HG03135 (cell line): ENCODE results near the gene LSAMP.
"Not testable (repeated sequence)": the region's sequence is repeated elsewhere in the genome, so short reads cannot be mapped to it uniquely, and the experiment has no call there.

ENCODE experiments used
- ATAC-seq: cut with Tn5 transposase; IDR thresholded peaks from one replicate; pipeline ENCODE4 v1.9.1; 2021; ENCODE audit warnings: mild to moderate bottlenecking, moderate library complexity; ENCODE audit not compliant: unreplicated experiment

Gene LSAMP

DNA sequence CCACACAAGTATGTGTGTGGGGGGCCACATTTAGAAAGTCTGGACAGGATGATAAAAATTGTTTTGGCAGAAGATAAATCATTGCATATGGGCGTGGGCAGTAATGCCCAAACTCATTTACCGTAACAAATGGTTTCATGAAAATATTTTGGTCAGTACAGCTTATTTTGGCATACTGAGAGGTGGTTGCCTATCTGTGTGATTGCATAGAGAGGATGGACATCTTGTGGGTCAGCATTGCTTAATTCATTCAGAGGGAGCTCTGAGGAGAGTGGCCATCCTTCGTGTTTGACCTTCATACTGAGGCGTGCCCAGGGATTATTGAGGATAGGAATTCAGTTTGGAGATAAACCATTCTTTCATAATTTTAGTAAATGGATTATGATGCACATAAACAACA lies 659.5 kb downstream of the LSAMP start:
- no peak for ATAC-seq

DNA sequence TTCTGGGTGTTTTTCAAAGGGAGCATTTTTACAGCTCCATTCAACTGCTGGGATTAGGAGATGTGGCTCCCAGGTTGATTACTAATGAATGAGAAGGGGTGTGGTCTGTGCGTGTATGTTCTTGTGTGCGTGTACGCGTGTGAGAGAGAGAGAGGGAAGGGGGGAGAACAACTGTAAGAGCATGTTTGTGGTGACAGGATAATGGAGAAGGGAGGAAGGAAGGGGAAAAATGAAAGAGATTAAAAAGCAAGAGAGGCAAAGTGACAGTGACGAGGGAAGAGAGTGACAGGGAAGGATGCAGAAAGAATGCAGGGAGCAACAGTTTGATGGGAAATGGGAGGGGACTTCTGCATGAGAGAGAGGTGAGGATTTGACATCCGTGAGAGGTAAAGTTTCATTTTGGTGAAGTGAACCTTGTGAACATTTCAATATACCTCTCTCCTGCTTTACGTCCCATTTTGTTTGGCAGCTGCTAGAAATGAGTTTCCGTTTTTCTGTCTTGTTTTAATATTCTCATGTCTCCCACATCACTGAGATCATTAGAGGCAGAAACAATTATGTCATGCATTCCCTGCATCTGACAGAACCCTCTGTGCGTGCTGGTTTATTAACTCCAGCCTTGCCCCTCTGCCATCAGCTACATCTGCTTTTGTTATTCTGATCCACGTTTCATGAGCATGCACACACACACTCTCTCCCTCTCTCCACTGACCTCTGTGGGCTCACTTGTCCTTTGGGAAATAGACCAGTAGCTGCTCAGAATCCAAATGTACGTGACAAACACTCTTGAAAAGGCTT lies 660.3 kb downstream of the LSAMP start:
- ATAC-seq: no peak

DNA sequence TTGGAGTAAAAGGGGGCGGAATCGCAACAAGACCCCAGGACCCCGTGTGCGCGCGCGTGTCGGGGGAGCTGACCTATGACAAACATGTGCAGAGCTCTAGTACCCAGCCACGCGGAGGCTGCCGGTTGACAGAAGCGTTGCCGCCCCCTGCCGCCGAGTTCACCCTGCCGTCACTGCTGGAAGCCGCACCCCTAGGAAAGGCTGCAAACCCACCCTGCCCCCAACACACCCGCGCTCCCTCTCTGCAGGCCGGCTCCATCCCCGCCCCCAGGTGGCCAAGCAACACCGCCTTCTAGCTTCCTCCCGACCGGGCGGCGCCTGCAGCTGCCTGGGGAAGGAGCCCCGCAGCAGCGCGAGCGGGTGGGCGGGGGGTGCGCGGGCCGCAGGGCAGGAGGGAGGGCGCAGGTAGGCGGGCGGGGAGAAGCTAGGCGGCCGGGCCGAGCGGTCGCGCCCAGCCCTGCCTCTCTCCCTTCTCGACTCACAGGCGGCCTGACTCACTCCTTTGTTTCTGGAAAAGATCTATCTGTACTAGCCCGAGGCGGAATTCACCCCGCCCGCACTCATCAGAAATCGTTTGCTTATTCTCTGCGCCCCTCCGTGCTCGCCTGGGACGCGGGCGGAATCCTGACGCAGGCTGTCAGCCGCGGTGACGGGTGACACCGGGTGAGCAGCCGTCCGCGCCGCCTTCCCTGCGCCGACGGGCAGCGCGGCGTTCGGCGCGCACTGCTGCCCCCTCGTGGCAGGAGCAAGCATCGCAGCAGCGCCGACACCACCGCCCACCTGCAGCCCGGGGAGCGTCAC lies 661.1 kb downstream of the LSAMP start:
- peak; percentile 93 for ATAC-seq

DNA sequence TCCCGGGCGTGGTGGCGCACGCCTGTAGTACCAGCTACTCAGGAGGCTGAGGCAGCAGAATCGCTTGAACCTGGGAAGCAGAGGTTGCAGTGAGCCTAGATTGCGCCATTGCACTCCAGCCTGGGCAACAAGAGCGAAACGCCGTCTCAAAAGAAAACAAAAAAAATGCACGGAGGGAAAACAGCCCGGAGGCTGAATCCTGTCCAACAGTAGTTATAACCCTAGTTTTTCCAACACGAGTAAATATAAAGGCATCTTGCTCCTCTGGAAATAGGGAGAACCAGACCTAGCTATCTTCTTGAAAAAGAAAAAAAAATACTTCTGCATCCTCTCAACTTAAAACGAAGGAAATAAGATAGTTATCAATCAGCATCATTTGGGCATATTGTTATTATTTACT lies 661.9 kb downstream of the LSAMP start:
- ATAC-seq: not testable (repeated sequence)

DNA sequence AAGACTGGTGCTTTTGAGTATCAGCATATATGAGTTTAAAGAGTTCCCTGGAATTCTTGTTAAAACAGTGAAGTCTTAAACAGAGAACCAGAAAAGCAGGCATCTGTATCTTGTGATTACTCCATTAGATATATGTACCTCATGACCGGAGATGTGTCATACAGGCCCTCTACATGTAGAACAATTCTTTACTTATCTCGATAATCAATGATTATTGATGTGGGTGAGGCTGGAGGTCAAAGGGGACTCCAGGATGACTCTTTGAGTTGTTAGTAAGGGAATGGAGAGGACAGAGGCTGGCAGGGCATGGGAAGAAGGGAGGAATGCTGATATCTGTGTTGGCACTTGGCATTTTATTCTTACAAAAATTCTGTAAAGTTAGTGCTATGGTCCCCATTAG lies 666.3 kb downstream of the LSAMP start:
- ATAC-seq: no peak

DNA sequence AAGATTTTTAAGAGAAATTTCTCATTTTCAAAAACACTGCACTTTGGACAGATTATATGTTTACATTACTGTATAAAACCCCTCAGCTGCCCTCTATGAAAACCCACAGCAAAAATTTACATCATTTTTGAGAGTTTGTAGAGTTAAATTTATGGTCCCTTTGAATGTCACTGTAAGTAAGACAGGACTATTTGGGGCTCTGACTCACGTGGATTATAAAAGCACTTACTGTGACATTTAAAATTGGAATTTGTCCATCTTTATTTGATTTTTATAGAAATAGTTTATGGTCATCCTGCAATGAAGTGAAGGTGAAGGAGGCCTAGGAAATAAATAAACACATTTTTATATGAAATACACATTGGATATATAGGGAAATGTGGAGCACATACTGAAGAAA lies 672.3 kb downstream of the LSAMP start:
- no peak for ATAC-seq

DNA sequence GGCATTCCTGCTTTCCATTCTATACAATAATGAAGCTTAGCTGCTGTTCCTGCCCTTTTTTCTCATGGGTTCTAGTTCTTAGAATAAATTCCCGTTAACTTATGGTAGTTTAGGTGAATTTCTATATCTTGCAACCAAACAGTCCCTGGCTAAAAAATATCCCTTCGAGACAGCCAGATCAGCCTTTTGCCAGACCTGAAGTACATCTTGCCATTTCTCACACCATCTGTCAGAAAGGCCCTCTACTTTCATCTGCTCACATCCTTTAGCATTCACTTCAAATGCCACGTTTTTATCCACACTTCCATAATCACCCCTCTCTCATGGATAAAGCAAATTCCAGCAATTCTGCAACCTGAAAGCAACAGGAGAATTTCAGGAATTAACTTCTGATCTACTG lies 676.6 kb downstream of the LSAMP start:
- no peak for ATAC-seq

DNA sequence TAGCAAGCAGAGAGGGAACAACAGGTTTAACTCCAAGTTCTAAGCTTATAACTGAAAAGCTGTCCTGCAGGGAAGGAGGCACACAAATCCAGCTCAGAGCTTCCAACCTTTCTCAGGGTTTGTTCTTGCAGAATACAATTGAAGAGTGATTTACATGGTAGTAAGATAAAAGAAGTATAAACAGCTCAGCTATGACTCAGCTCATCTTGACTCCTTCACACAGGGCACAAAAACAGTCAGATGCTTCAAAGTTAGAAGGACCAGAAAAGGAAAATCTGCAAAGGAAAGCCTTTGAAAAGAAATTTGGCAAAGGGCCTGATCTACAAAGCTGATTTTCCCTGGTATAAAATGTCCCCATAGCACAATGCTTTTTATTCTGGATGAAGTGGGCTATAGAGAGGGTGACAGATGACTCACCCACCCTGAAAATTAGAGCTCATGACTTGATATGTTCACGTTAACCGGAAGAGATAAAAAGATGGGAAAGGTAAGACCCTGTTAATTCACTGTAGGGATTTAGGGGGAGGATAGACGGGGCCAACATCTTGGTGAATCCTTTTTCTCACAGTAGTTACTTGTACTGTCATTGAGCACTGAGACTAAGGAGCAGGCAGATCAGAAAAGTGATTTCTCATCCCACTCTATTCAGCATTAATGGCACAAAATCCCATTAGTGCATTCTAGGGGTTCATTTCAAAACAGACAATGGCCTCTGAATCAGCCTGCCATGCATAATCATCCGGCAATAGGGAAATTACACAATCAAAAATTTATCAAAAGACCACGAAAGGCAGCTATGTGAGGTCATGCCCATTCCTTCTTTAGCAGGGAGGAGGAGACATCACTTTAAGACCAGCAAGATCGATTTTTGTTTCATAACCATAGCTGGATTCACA lies 678.5 kb downstream of the LSAMP start:
- no peak for ATAC-seq

DNA sequence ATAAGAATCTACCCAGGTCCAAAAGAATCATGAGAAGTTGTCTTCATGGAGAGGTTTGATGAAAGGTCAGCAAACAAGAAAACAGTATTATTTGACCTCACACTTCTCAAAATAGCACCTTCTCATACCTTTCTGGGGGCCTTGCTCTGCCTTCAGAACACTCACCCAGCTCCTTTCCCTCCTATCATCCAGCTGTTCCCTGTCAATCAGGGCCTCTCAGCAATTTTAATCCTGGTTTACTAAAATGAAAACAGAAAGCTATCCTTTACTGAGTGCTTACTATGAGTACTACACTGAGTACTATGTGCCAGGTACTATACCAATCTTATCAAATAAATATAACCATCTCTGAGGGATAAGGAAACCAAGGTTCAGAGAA lies 683.4 kb downstream of the LSAMP start:
- ATAC-seq: no peak

DNA sequence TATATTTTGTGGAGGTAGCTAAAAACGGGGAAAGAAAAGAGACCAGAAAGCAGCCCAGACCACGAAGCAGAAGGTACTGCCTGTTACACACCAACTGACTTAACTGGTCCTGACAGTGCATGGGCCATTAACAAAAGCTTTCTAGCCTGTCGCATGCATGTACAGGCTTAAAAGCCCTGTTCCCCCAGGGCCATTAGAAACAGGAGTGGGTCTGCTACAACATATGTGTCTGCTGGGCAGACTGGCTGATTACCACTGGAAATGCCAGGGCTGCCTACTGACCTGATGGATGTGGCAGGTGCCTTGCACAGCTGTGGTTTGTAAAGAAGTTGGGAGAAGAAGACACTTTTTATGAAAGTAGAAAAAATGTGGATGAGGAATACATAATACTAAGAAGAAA lies 684.6 kb downstream of the LSAMP start:
- no peak for ATAC-seq

DNA sequence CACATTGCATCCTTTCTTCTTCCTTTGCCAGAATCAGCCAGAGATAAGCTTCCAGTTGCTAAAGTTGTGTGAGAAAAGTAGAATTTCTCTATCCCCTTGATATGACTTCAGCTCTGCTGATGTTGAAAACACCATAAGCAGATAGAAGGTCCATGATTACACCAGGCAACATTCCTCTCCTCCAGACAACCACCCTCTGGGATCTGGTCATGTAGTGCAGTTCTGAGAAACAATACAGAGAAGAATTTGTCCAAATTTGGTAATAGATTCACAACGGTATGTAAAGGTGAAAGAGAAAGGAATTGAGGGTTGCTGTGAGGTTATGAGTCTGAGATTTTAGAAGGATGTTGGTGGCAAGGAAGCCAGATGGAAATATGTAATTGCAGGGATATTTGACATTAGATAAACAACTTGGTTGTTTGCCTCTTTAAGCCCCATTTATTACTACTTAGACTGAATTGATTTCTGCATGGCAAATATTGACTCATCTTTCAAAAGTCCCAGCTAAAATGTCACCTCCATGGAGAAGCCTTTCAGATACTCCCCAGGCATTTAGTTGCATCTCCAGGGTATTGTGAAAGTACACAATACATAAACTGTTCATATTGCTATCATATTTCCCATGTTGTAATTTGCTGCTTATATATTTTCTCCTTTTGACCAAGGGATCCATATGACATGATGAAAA lies 687.1 kb downstream of the LSAMP start:
- no peak for ATAC-seq

DNA sequence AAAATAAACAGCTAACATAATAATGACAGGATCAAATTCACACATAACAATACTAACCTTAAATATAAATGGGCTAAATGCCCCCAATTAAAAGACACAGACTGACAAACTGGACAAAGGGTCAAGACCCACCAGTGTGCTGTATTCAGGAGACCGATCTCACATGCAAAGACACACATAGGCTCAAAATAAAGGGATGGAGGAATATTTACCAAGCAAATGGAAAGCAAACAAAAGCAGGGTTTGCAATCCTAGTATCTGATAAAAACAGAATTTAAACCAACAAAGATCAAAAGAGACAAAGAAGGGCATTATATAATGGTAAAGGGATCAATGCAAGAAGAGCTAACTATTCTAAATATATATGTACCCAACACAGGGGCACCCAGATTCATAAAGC lies 692.3 kb downstream of the LSAMP start:
- not testable (repeated sequence) for ATAC-seq
